Epithelial cell of alveolus of lung (primary cell): ENCODE data around the gene SERP1. TPM values are rescaled to one million over a fixed set of nuclear protein-coding genes. Genes with fewer than 3 reads are reported as not detected.

Experiments
- total RNA-seq: library from RNA; depleted of rRNA; stranded (reverse); fragments of >200 nt; gene quantifications from 2 replicates; pipeline ENCODE4 v1.2.1, GENCODE V29; 2015

SERP1 gene
- total RNA-seq: 248 and 349 TPM in 2 replicates

GRCh38 chr3:150546226-150547044 is at the start of gene SERP1, which contains the start of gene EIF2A:
Gene SERP1 (minus strand): TSS chr3:150546496. CDS start chr3:150546135, 361 bp downstream.
Gene EIF2A (plus strand): TSS chr3:150546787. CDS start chr3:150546803, 16 bp downstream.

Other genes with a start within 250 kb of the SERP1 start
- 9.2 and 11.0 TPM in 2 replicates for gene TSC22D2, start 138.2 kb downstream of the SERP1 start, total RNA-seq
- gene EIF2A, start 291 bp upstream of the SERP1 start, total RNA-seq: 156 and 186 TPM in 2 replicates
- 149 and 152 TPM in 2 replicates for gene SELENOT, start 56.8 kb upstream of the SERP1 start, total RNA-seq
- 0.48 TPM in 1 of 2 replicates, not detected in the other for gene ERICH6, start 157.4 kb upstream of the SERP1 start, total RNA-seq
- 15.5 and 19.9 TPM in 2 replicates for gene SIAH2, start 216.7 kb upstream of the SERP1 start, total RNA-seq